ENCODE data around the gene PITPNC1.

DNA sequence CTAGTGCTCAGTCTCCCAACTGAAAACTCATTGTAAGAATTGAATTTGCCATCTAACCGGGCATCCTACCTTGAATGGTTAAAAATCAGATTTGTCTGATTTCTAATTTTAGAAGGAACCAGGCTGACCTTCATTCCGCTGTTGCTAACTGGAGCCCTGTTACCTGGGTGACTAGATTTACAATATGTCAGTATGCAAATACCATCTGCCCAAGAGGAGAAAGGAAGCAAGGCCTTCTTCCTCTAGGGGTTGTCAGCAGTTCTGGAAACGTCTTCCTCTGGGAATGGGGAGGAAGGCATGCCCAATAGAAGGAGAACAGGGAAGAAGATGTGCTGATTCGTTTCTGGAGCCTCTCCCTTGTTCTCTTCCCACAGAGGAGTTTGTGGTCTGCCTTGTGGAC, 137.9 kb downstream of the PITPNC1 start:
- TF ChIP-seq, protein P1, sequence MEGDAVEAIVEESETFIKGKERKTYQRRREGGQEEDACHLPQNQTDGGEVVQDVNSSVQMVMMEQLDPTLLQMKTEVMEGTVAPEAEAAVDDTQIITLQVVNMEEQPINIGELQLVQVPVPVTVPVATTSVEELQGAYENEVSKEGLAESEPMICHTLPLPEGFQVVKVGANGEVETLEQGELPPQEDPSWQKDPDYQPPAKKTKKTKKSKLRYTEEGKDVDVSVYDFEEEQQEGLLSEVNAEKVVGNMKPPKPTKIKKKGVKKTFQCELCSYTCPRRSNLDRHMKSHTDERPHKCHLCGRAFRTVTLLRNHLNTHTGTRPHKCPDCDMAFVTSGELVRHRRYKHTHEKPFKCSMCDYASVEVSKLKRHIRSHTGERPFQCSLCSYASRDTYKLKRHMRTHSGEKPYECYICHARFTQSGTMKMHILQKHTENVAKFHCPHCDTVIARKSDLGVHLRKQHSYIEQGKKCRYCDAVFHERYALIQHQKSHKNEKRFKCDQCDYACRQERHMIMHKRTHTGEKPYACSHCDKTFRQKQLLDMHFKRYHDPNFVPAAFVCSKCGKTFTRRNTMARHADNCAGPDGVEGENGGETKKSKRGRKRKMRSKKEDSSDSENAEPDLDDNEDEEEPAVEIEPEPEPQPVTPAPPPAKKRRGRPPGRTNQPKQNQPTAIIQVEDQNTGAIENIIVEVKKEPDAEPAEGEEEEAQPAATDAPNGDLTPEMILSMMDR (IDR thresholded peaks at IDR 0.05), result no peak
- no peak for TF ChIP-seq EZH2 (IDR thresholded peaks at IDR 0.05; ENCODE audit: borderline replicate concordance, insufficient read depth, low read depth, low read length, poor library complexity, severe bottlenecking)
